D721Med (cell line): ENCODE measurements around the gene DBN1.

Experiments used
- DNase-seq: peaks from one replicate; pipeline ENCODE4 v3.0.0; 2011; ENCODE audit warnings: low spot score; ENCODE audit not compliant: insufficient read length
- FAIRE-seq: peaks from 2 replicates; lab custom pipeline; 2011; peaks lifted over from hg19 to GRCh38; lab: Jason Lieb, UNC
- TF ChIP-seq, protein P1 (sequence below): IDR thresholded peaks from 2 replicates; pipeline ENCODE4 v1.5.1; 2012; ENCODE audit warnings: mild to moderate bottlenecking, control low read depth; ENCODE audit not compliant: insufficient read depth; ENCODE audit errors: missing control alignments

Gene DBN1

GRCh38 chr5:177466861-177467260 lies 6.6 kb downstream of the DBN1 start:
- DNase-seq (no peak), FAIRE-seq (no peak)
- TF ChIP-seq, protein P1, sequence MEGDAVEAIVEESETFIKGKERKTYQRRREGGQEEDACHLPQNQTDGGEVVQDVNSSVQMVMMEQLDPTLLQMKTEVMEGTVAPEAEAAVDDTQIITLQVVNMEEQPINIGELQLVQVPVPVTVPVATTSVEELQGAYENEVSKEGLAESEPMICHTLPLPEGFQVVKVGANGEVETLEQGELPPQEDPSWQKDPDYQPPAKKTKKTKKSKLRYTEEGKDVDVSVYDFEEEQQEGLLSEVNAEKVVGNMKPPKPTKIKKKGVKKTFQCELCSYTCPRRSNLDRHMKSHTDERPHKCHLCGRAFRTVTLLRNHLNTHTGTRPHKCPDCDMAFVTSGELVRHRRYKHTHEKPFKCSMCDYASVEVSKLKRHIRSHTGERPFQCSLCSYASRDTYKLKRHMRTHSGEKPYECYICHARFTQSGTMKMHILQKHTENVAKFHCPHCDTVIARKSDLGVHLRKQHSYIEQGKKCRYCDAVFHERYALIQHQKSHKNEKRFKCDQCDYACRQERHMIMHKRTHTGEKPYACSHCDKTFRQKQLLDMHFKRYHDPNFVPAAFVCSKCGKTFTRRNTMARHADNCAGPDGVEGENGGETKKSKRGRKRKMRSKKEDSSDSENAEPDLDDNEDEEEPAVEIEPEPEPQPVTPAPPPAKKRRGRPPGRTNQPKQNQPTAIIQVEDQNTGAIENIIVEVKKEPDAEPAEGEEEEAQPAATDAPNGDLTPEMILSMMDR, result no peak

- TF ChIP-seq, protein P1, result no peak
- FAIRE-seq (no peak), DNase-seq (no peak)
Observed at GRCh38 chr5:177465044-177465443, 8.4 kb downstream of the DBN1 start.

- TF ChIP-seq, protein P1, result no peak
- no peak for FAIRE-seq
- no peak for DNase-seq
Observed at GRCh38 chr5:177462021-177462670, 11.3 kb downstream of the DBN1 start.

DNA sequence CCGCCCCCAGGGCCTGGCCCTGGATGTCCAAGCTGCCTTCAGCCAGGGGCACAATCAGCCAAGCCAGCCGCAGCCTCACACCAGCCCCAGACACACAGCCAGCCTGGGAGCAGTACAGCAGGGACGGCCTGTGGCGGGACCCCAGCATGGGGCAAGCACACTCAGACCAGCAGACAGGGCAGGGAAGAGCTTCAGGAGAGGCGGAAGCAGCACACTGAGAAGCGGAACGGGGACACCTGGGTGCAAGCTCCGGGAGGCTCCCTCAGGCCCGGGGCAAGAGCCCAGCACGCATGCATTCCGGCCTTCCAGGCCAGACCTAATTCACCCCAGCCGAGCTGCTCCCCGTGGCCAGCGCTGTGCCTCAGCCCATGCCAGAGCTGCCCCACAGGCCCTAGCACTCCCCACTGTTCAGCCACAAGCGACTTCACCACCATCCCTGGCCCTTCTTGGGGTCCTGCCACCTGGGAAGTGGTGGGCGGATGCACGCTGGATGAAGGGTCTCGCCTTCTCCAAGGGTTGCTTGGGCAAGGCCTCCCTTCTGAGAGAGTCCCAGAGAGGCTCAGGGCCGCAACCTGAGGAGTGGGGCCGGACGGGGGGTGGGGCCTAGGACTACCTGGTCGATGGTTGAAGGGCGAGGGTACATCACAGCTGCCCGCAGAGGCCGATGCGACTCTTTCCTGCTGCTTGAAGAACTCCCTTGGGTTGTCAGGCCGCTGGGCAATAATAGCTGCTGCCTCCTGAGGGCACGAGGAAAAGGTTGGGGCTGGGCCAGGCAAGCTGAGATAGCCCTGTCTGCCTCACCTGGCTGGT lies 13.4 kb downstream of the DBN1 start:
- FAIRE-seq, result no peak
- no peak for DNase-seq

GRCh38 chr5:177459357-177459756 lies 14.1 kb downstream of the DBN1 start:
- DNase-seq (no peak), FAIRE-seq (no peak)
- TF ChIP-seq, protein P1, result no peak

More for the DNA sequence above, 13.4 kb downstream of the DBN1 start:
- TF ChIP-seq, protein P1, result no peak

- no peak for DNase-seq
- FAIRE-seq, result no peak
- TF ChIP-seq, protein P1, result no peak
Observed at GRCh38 chr5:177458912-177459350, 14.5 kb downstream of the DBN1 start.
